Stimulated activated CD4-positive, alpha-beta T cell treated with anti-CD3 and anti-CD28 coated beads, Interleukin-15, amount 100 ng/mL, for 1 hour (primary cell): ENCODE results near the gene KLHDC1.
"Not testable (repeated sequence)": the region's sequence is repeated elsewhere in the genome, so short reads cannot be mapped to it uniquely, and the experiment has no call there.

Experiments
- DNase-seq, 2 donors: peaks; one replicate each; pipeline ENCODE4 v3.0.0-alpha.2; 2020; ENCODE audit warnings: low read depth in 1 of 2, low spot score in 1 of 2

KLHDC1 gene

GRCh38 chr14:49721733-49722435, 29.0 kb downstream of the KLHDC1 start:
- not testable (repeated sequence) for DNase-seq

GRCh38 chr14:49727171-49727570, 34.3 kb downstream of the KLHDC1 start:
- no peak for DNase-seq

GRCh38 chr14:49732896-49733295, 40.0 kb downstream of the KLHDC1 start:
- DNase-seq = no peak

GRCh38 chr14:49733836-49734235, 40.9 kb downstream of the KLHDC1 start:
- DNase-seq = no peak

GRCh38 chr14:49735669-49736068, 42.7 kb downstream of the KLHDC1 start:
- not testable (repeated sequence) for DNase-seq

DNA sequence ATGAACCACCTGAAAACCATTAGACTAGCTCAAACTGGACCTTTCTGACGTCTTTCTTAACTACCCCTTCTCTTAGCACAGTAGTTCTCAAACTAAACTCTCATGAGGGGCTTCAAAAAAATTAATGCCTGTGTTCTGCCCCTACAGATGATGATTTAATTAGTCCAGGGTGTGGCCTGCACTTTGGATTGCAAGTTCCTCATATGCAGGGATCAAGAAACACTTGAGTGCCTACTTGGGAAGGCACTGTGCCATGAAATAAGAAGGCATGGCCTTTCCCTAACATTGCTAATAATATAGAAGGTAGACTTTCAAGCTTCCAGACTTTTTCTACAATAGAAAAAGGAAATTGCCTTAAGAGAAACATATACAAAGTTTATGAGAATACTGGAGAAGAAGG, 52.3 kb downstream of the KLHDC1 start:
- DNase-seq = no peak

DNA sequence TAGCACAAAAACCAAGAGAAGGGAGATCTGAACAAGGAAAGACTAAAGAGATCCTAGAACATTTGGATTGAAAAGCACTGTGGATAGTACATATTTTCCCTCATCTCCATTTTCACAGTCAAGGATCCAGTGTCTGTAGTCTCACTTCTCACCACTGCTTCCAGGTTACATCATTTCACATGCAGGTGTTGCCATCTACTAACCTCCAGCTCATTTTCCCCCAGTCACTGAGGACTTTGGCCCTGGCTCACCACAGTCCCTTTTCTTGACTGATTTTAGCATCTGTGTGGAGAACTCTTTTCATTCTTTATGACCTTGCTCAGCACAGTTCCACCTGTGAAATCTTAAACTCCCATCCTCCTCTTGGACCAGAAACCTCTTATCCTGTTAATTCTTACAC, 53.6 kb downstream of the KLHDC1 start:
- not testable (repeated sequence) for DNase-seq

- DNase-seq = no peak
These were observed 61.7 kb downstream of the KLHDC1 start for GRCh38 chr14:49754570-49755097.

DNA sequence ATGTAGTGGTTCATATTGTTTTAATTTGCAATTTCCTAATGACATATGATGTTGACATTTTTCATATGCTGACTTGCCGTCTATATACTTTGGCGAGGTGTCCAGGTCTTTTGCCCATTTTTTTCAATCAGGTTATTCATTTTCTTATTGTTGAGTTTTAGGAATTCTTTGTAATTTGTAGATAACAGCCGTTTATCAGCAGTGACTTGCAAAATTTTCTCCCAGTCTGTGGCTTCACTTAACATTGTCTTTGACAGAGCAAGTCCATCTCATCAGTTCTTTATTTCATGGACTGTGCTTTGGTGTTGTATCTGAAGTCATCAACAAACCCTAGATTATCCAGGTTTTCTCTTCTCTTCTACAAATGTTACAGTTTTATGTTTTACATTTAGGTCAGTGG, 62.5 kb downstream of the KLHDC1 start:
- DNase-seq = no peak

DNA sequence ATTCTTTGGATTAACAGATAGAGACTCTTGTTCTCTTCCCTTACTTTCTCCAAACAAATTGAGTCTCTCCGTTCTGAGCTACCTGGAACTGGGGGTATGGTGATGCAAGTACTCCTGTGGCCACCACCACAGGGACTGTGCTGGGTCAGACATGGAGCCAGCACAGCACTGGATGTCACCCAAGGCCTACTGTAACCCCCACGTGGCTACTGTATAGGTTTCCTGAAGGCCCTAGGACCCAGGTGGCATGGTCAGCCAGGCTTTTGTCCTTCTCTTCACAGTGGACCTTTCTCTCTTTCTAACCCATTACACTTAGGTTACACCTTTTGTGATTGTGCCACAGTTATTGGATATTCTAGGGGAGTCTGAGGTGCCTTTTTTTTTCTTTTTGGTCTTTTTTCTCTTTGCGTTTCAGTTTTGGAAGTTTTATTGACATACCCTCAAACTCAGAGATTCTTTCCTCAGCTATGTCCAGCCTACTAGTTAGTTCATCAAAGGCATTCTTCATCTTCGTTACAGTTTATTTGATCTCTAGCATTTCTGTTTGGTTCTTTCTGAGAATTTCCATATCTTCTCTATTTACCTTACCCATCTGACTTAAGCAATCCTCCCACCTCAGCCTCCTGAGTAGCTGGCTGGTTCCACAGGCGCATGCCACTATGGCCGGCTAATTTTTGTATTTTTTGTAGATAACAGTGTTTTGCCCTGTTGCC, 69.1 kb downstream of the KLHDC1 start:
- no peak for DNase-seq

DNA sequence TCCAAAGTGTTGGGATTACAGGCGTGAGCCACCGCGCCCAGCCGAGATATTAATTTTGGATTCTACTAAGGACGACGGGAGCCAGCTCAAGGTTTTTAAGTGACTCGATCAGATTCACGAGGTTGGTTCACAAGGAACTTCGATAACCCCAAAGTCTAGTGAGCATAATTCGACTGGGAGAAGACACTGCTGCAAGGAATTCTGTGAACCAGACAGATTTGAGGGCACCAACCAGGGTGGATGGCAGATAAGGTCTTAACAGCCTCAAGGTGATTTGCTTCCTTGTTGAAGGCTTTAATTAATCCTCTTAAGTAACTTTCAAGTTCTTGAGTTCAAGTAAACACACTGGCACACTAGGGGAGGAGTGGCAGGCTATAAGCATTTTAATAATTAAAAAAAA, 73.9 kb downstream of the KLHDC1 start:
- DNase-seq = no peak

DNA sequence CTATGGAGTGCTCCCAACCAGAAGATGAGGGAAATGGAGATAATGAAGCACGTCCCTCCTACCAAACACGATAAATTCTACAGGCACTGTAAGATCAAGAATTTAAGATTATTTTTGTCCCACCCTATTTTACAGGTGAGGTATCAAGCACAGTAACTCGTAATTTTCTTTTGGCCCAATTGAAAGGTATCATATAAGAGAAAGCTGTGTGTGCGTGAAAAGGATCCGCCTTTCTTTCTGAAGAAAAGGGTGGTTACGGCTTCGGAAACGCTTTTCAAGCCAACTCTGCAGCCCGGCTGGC, 74.3 kb downstream of the KLHDC1 start:
- DNase-seq = no peak

DNA sequence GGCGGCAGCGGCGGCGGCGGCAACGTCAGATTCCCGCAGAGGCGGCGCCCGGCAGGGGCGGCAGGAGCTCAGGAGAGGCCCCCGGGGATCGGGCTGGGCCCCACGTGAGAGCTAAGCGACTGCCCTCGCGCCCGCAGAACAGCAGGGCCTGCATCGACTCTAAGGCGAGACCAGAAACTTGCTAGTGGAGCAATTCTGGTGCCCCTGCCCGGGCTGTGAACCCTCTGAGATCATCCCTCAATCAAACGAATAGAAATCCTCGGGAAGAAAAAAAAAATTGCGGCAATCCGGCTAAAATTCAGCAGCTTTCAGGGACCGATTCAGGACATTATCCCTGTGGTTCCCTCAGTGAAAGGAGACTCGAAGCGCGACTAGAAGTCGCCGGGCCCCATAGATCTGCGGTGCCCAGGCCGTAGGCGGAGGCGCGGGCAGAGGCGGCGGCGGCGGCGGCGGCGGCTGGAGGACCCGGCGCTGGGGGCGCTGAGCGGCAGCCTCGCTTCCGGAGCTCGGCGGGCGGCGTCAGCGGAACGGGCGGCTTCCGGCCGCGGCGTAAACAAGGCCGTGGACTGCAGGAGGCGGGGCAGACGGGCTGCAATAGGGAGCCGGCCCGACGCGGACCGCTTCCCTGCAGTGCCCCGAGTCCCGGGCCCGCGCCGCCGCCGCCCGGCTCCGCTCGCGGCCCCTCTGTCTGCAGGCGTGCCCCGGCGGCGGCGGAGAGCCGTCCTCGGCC, 74.8 kb downstream of the KLHDC1 start, which contains the start of gene KLHDC2:
Gene KLHDC2 (plus strand): TSS at position 583 of the 730 bp plus-strand sequence. CDS start 316 bp downstream, outside the sequence.
- peak; percentile 73 to 85 for DNase-seq

GRCh38 chr14:49768301-49769121, 75.6 kb downstream of the KLHDC1 start:
- DNase-seq = peak; percentile 26 to 52

DNA sequence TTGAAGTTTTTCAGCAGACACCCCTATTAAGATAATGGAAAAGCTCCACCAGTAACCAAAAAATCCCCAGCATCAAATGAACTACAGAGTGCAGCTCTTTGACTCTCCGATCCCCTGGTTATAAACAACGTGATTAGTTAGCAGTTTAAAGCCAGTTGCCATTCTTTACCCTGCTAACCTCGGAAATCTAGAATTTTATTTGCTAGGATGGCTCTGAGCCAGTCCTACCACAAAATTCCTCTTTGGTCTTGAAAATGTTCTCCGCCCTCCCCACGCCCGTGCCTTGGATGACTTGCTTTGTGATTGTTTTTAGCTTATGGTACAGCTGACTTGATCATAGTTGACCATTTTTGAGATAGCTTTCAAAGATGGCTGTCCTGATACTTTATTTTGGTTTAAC, 76.3 kb downstream of the KLHDC1 start:
- no peak for DNase-seq

- no peak for DNase-seq
These were observed 76.8 kb downstream of the KLHDC1 start for GRCh38 chr14:49769581-49770211.

- DNase-seq = no peak
These were observed 77.4 kb downstream of the KLHDC1 start for GRCh38 chr14:49770212-49770817.

- DNase-seq = not testable (repeated sequence)
These were observed 78.8 kb downstream of the KLHDC1 start for GRCh38 chr14:49771691-49772090.

DNA sequence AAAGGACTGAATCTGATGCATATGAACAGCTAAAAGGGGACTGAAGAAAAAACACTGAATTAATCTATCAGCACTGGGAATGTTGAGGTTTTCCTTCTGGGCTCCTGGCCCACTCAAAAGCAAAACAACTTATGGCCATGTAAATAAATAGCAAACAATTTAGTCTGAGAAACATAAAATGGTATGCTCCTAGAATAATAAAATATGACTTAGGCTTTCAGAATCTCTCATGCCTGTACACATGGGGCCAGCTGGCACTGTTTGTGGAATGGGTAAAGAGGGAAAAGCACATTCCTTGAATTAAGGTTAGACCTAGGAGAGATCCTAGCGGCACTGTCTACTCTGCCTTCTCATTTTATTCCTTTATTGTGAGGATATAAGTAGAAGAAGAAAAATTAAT, 81.2 kb downstream of the KLHDC1 start:
- DNase-seq = no peak

- DNase-seq = no peak
These were observed 85.5 kb downstream of the KLHDC1 start for GRCh38 chr14:49778421-49778820.
